HG03175 (cell line): ENCODE results near the gene WASF2.
A peak's percentile ranks its signal among the peaks of the same experiment; 100 is the strongest.
"Not testable (repeated sequence)": the region's sequence is repeated elsewhere in the genome, so short reads cannot be mapped to it uniquely, and the experiment has no call there.

Experiments
- ATAC-seq: cut with Tn5 transposase; IDR thresholded peaks from one replicate; pipeline ENCODE4 v1.9.1; 2021; ENCODE audit warnings: mild to moderate bottlenecking, moderate library complexity; ENCODE audit not compliant: unreplicated experiment

The WASF2 gene

DNA sequence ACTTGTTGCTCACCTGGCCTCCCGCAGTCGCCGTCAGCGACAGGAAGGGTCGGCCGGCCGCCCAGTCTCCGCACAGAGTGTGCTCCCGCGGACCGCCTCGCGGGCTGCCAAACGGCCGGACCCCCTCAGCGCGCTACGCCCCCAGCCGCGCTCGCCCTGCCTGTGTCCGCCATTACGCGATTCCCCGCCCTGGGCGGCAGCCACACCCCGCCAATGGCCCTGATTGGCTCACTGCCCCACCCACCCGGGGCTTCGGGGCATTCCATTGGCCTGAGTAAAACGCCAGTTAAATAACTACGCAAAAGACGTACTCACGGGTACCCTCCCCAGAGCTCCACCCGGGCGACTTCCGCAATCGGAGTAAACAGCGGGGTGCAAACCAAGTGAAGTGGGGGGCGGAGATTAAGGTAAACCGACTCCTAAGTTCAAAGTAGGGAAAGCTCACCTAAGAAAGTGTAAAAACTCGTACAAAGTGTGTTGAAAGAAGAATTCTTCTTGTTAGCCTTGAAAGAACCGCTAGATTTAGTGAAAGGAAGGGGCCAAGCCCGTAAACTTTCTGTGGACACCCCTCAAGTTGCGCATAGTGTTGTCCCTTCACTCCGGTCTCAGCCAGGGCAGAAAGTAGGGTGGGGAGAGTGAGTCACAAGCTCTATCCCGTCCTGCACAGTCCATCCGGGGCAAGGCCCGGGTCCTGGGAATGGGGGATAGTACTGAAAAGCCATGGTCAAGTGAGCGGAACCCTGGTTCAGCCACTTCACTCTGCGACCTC lies at the start of gene WASF2:
Gene WASF2 (minus strand): TSS at position 195 of the 769 bp plus-strand sequence. CDS start 61,277 bp downstream, outside the sequence.
- ATAC-seq = peak; percentile 89

DNA sequence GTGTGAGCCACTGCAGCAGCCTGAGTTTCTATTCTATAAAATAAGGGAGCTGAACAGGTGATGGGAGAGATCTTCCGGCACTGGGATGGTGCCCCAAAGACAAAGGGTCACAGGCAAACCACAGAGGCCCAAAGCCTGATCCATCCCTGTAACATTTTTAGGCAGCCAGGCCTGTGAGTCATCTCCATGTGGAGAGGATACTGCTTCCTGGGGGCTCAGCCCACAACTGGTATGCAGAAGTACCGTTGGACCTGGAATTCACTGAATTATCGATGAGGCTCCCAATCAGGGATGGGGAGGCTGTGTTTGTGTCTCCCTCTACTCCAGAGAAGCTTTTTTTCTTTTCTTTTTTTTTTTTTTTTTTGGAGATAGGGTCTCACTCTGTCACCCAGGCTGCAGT lies 48.8 kb upstream of the WASF2 start:
- no peak for ATAC-seq

- not testable (repeated sequence) for ATAC-seq
These were observed 48.3 kb upstream of the WASF2 start for GRCh38 chr1:27538305-27538676.

- ATAC-seq = no peak
These were observed 46.8 kb upstream of the WASF2 start for GRCh38 chr1:27536767-27537166.

DNA sequence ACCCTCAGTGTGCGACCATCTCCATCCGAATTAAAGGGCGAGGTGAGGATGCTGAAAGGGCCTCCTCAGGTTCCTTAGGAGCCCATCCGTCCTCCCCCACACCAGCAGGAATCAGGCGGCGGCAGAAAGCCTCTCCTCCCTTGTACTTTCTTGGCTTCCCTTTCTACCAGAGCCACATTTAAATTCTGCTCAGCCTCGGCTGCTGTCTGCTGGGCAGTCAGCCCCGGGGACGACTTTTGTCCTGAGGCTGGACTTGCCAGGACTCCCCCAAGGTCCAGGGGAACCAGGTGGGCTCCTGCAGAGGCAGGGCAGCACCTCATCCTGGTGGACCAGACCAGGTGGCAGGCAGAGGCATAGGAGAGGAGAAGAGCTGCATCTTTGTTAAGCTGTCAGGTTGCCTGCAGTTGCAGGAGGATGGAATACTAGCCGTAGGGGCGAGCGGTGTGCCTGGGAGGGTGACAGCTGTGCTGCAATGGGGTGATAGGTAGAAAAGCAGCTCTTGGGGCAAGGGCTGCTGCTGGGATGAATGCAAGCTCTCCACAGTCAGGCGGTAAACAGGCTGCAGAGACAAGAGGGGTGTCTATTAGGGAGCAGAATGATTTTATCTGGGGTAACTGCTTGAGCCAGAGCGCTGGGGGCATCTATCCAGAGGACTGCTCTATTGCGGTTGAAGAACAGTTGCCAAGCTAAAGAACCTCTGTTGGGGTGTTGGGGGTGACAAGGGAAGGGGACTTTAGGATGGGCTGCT lies 46.2 kb upstream of the WASF2 start:
- no peak for ATAC-seq

DNA sequence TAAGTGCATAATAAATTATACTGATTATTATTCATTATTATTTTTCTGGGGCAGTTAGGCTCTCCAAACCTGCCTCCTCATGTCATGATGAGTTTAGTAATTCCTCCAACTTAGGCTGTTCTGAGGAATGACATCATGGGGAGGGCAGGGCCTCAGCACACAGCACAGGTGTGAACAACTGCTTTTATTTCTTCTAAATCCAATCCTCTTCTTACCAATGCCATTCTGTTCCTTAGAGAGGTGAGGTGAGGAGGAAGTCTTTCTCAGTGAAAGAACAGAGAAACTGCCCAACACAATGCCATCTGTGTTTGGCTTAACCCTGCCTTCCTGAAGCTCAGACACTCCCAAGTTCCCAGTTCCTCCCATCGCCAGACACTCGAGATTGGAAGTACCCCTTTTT lies 45.4 kb upstream of the WASF2 start:
- ATAC-seq = no peak

GRCh38 chr1:27531959-27532685 lies 42.2 kb upstream of the WASF2 start:
- no peak for ATAC-seq

GRCh38 chr1:27530192-27530591 lies 40.2 kb upstream of the WASF2 start:
- ATAC-seq = no peak

GRCh38 chr1:27529704-27530018 lies 39.7 kb upstream of the WASF2 start:
- no peak for ATAC-seq

- no peak for ATAC-seq
These were observed 39.1 kb upstream of the WASF2 start for GRCh38 chr1:27528818-27529703.

- ATAC-seq = no peak
These were observed 38.2 kb upstream of the WASF2 start for GRCh38 chr1:27527890-27528817.

- ATAC-seq = no peak
These were observed 37.4 kb upstream of the WASF2 start for GRCh38 chr1:27527223-27527889.

- ATAC-seq = no peak
These were observed 36.7 kb upstream of the WASF2 start for GRCh38 chr1:27526569-27527222.

- peak; percentile 49 for ATAC-seq
These were observed 35.6 kb upstream of the WASF2 start for GRCh38 chr1:27525296-27526272.

DNA sequence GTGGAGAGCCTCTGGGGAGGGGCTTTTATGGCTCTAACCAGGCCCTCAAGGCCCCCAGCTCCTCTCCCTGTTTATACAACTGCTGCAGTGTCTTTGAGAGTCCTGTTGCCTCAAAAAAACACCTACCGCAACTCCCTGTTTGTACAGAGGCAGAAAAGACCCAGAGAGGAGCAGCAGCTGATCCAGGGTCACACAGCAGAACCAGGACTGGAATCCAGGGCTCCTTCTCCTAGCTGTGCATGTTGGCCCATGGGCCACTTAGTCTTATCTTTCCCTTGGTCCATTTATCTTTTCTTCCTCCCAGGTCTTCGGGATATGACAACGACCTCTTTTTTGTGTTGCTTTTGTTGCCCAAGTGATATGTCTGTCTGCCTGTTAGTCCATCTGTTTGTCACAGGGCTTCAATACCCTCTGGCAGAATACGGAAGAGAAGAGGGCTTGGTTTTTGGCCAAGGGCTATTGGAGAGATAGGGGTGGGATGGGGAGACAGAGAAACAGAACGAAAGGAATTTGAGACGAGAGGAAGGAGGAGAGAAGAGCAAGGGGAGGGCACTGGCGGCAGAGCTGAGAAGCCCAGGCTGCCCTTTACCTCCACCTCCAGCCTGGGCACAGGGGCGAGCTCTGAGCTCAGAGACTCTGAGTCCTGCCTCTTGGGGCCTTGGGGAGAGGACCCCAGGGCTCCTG lies 33.5 kb upstream of the WASF2 start:
- ATAC-seq = no peak

DNA sequence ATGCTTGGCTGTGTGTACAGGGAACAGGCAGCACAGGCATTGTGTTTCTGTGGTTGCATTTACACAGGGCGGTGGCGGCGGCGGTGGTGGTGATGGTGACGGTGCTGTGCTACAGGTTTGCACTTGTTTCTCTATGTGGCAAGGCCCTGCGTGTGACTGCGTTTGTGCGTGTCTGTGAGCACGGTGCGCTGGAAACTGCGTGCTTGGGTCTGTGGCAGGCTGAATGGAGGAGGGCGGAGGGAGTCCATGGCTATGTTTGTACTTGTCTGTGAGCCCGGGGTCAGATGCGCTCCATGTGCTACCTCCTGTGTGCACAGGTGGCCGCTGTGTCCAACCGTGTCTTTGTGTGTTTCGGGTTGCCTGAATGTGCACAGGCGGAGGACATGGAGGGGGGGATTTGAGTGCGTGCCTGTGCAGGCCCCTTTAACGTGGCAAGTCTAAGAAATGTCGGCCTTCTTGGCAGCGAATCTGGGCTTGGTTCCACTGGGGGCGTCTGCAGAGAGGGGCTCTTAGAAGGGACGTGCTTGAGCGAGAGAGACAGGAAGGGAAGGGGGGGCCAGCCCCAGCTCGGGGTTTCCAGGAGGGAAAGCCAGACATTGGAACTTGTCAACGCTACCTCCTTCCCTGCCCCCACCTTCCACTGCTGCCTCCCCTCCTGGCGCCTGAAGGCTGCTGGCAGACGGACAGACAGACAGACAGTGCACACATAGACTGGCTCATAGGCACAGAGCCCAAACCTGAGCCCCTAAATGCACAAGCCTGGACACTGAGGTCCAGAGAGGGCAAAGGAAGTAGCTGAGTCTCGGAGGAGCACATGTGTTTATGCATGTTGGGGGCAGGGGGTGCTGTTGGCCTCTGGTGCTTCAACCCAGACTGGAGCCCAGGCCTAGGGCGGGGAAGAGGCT lies 32.7 kb upstream of the WASF2 start:
- ATAC-seq = no peak
